K562 (cell line): ENCODE measurements around the gene EFCAB8. TPM values are rescaled to one million over a fixed set of nuclear protein-coding genes. Genes with fewer than 3 reads are reported as not detected.

ENCODE experiments used
- ATAC-seq: fragments of 200-7000 bp; cut with Tn5 transposase; 3 replicates; pipeline ENCODE4 v1.9.1; 2020; ENCODE audit warnings: moderate library complexity
- BruUV-seq: library from RNA; stranded (reverse); fragments of 400-500 nt; replicated peaks from 2 replicates; lab custom pipeline; 2021; lab: Mats Ljungman, UMichigan
- CTCF ChIA-PET: fragments of 300-600 bp; formaldehyde crosslinking; extraction: SDS; loops from one replicate; lab custom pipeline; 2021; ENCODE audit warnings: low intra/inter-chr PET ratio; lab: Yijun Ruan, JAX
- POLR2A ChIA-PET: fragments of 300-600, 350-650 bp; sonication (Branson Sonifier 250); formaldehyde crosslinking; extraction: SDS; loops from one replicate; lab custom pipeline; 2021; ENCODE audit warnings: antibody characterized with exemption, inconsistent platforms; lab: Yijun Ruan, JAX
- DNase-seq, 4 experiments: peaks; one replicate each; pipeline versions ENCODE4 v3.0.0 to v3.0.0-alpha.2; 2011 to 2018; ENCODE audit warnings: low spot score in 3 of 4, mixed read lengths in 3 of 4; ENCODE audit errors: extremely low read depth in 1 of 4
- FAIRE-seq: peaks from 2 replicates; lab custom pipeline; 2011; peaks lifted over from hg19 to GRCh38; lab: Jason Lieb, UNC
- H2AFZ ChIP-seq: 2 replicates; pipeline ENCODE4 v1.6.0; 2011; ENCODE audit warnings: low read depth, low read length, control low read depth, inconsistent platforms
- H3K27ac ChIP-seq: fragments of 200-600 bp; 3 replicates; pipeline ENCODE4 v1.8.0; 2011; ENCODE audit warnings: low read depth, mild to moderate bottlenecking, control low read depth, inconsistent platforms, low read length, moderate library complexity, mixed read lengths; ENCODE audit errors: extremely low read depth
- H3K27me3 ChIP-seq, 2 experiments: fragments of 300-600 bp in 1 of 2; 2 replicates in 1 of 2; 3 replicates in 1 of 2; pipeline versions ENCODE4 v1.6.0 to v1.8.0; 2011; ENCODE audit warnings: inconsistent platforms in 2 of 2, low read length in 2 of 2, mild to moderate bottlenecking in 1 of 2, mixed read lengths in 1 of 2, moderate library complexity in 1 of 2; ENCODE audit not compliant: control insufficient read depth in 2 of 2, insufficient read depth in 2 of 2
- H3K36me3 ChIP-seq: fragments of 300-600 bp; 3 replicates; pipeline ENCODE4 v1.8.0; 2011; ENCODE audit warnings: mild to moderate bottlenecking, low read length, inconsistent platforms; ENCODE audit not compliant: control insufficient read depth, insufficient read depth
- H3K4me1 ChIP-seq, 2 experiments: fragments of 200-600 bp in 1 of 2; replicated peaks in 1 of 2; 2 replicates in 1 of 2; 3 replicates in 1 of 2; pipeline versions ENCODE4 v1.5.1 to v1.8.0; 2011; ENCODE audit warnings: inconsistent platforms in 2 of 2, low read length in 2 of 2, mild to moderate bottlenecking in 1 of 2, mixed read lengths in 1 of 2, moderate library complexity in 1 of 2; ENCODE audit not compliant: control insufficient read depth in 2 of 2, insufficient read depth in 2 of 2
- H3K4me2 ChIP-seq: 2 replicates; pipeline ENCODE4 v1.6.1; 2011; ENCODE audit warnings: low read length, control low read depth, inconsistent platforms, mixed read lengths; ENCODE audit not compliant: insufficient read depth
- H3K4me3 ChIP-seq: fragments of 200-600 bp; sonication (generic), shearing (Covaris generic); 2 replicates; pipeline ENCODE4 v1.5.1; 2016; ENCODE audit warnings: control low read depth, inconsistent platforms
- H3K79me2 ChIP-seq: fragments of 200-600 bp; 3 replicates; pipeline ENCODE4 v1.8.0; 2011; ENCODE audit warnings: low read length, inconsistent platforms; ENCODE audit not compliant: control insufficient read depth, insufficient read depth
- H3K9ac ChIP-seq, 2 experiments: 2 replicates each; pipeline versions ENCODE4 v1.6.0 to v1.6.1; 2011; ENCODE audit warnings: low read depth in 2 of 2, low read length in 2 of 2, control low read depth in 1 of 2, inconsistent platforms in 1 of 2, mild to moderate bottlenecking in 1 of 2, mixed read lengths in 1 of 2; ENCODE audit not compliant: insufficient read depth in 1 of 2
- H3K9me1 ChIP-seq: one replicate; pipeline ENCODE4 v1.6.0; 2011; ENCODE audit warnings: inconsistent platforms, mild to moderate bottlenecking, low read length, moderate library complexity; ENCODE audit not compliant: control insufficient read depth, insufficient read depth
- H3K9me3 ChIP-seq: replicated peaks from 2 replicates; pipeline ENCODE4 v1.5.1; 2011; ENCODE audit warnings: low read depth, low read length, inconsistent platforms; ENCODE audit not compliant: control insufficient read depth, insufficient read depth
- H4K20me1 ChIP-seq: replicated peaks from 2 replicates; pipeline ENCODE4 v1.6.1; 2011; ENCODE audit warnings: low read length, inconsistent platforms, mixed read lengths; ENCODE audit not compliant: control insufficient read depth, insufficient read depth
- ADNP ChIP-seq: fragments of 200-800 bp; sonication (Bioruptor generic); IDR thresholded peaks from 2 replicates; pipeline ENCODE4 v1.6.1; 2016; ENCODE audit warnings: missing genetic modification characterization, missing compliant biosample characterization
- ARHGAP35 ChIP-seq: fragments of 450-650 bp; IDR thresholded peaks from 2 replicates; pipeline ENCODE4 v1.6.1; 2018; ENCODE audit not compliant: partially characterized antibody
- EP300 ChIP-seq: IDR thresholded peaks from 2 replicates; pipeline ENCODE4 v1.6.1; 2012; ENCODE audit warnings: low read length, improper control_type of control experiment
- KLF13 ChIP-seq: fragments of 450-650 bp; IDR thresholded peaks from 2 replicates; pipeline ENCODE4 v1.6.1; 2016; ENCODE audit warnings: missing genetic modification characterization, low read depth, mild to moderate bottlenecking, missing compliant biosample characterization, moderate library complexity, borderline replicate concordance
- RCOR1 ChIP-seq, 2 experiments: IDR thresholded peaks; 2 replicates each; pipeline ENCODE4 v1.6.1; 2012; ENCODE audit warnings: low read depth in 2 of 2, low read length in 2 of 2, borderline replicate concordance in 1 of 2, improper control_type of control experiment in 1 of 2
- SAP30 ChIP-seq: fragments of 200-600 bp; sonication (generic); IDR thresholded peaks from 2 replicates; pipeline ENCODE4 v1.6.1; 2012; ENCODE audit warnings: borderline replicate concordance, low read depth, mild to moderate bottlenecking, moderate library complexity, low read length, control low read depth, inconsistent platforms; ENCODE audit not compliant: insufficient read depth, poor library complexity, severe bottlenecking
- SMC3 ChIP-seq: conservative IDR thresholded peaks from 2 replicates; pipeline ENCODE4 v1.6.1; 2011; ENCODE audit warnings: low read depth, low read length, improper control_type of control experiment; ENCODE audit not compliant: insufficient read depth
- THAP12 ChIP-seq: fragments of 250-450 bp; sonication (Bioruptor Pico); IDR thresholded peaks from 2 replicates; pipeline ENCODE4 v1.9.0; 2021; ENCODE audit warnings: mild to moderate bottlenecking, inconsistent platforms
- ZNF3 ChIP-seq: fragments of 250-450 bp; sonication (Bioruptor Pico); IDR thresholded peaks from 2 replicates; pipeline ENCODE4 v1.5.0; 2021; ENCODE audit warnings: mild to moderate bottlenecking, moderate library complexity
- ZNF398 ChIP-seq: fragments of 250-450 bp; sonication (Bioruptor Pico); IDR thresholded peaks from 2 replicates; pipeline ENCODE4 v1.8.0; 2021; ENCODE audit warnings: moderate library complexity, mild to moderate bottlenecking, inconsistent platforms
- ZNF444 ChIP-seq: fragments of 250-450 bp; sonication (Bioruptor Pico); IDR thresholded peaks from 2 replicates; pipeline ENCODE4 v1.4.0; 2020; ENCODE audit warnings: mild to moderate bottlenecking, moderate library complexity
- ZNF639 ChIP-seq, 2 experiments: fragments of 200-800 bp in 1 of 2; sonication (Bioruptor generic) in 1 of 2; sonication (generic) in 1 of 2; formaldehyde crosslinking in 1 of 2; IDR thresholded peaks in 1 of 2; conservative IDR thresholded peaks in 1 of 2; 2 replicates each; pipeline versions ENCODE4 v1.5.0 to v1.6.1; 2016 to 2020; ENCODE audit warnings: missing compliant biosample characterization in 1 of 2, missing genetic modification characterization in 1 of 2, missing genetic modification reagents in 1 of 2
- WGBS: fragments of 100-300 bp; shearing (Covaris generic); methylation state at CpG from one replicate; pipeline ENCODE4 v1.1.6; 2016; ENCODE audit warnings: low coverage, mixed read lengths; ENCODE audit not compliant: insufficient coverage; ENCODE audit errors: missing lambda C conversion rate; 5-methylcytosine and 5-hydroxymethylcytosine counted together
- in situ Hi-C: fragments of 300-500 bp; cut with MboI; formaldehyde crosslinking; loops from 4 replicates; pipeline ENCODE4 v1.15.0; 2018; ENCODE audit warnings: inconsistent platforms, mixed read lengths
- intact Hi-C: fragments of 100-400 bp; cut with micrococcal nuclease; formaldehyde crosslinking; loops from 2 replicates; pipeline ENCODE4 v1.14.2; 2022
- polyA plus RNA-seq, 8 experiments: library from polyadenylated mRNA; depleted of rRNA in 4 of 8; stranded (reverse) in 5 of 8; unstranded in 3 of 8; fragments of >200 nt; fragmentation: Nextera tagmentation in 2 of 8; fragmentation: Illumina TruSeq in 1 of 8; extraction: Ambion mirVana in 2 of 8; extraction: Trizol in 1 of 8; gene quantifications; 2 replicates each; pipeline versions ENCODE4 v1.2.1 to v1.2.3, GENCODE V29; 2011 to 2014; ENCODE audit warnings: inconsistent platforms in 1 of 8, missing spikeins in 1 of 8
- total RNA-seq, 7 experiments: library from RNA; depleted of rRNA in 6 of 7; stranded (reverse); fragments of >200 nt in 6 of 7; fragmentation: Illumina TruSeq in 2 of 7; extraction: Trizol in 2 of 7; gene quantifications; 2 replicates each; pipeline versions ENCODE4 v1.2.1 to v1.2.3, GENCODE V29; 2011 to 2021; ENCODE audit warnings: low replicate concordance in 1 of 7

EFCAB8 gene
- total and polyA plus RNA-seq, 9 of the 15 experiments (the other 6 are each of a cell fraction or from before 2014, with no cell fraction given): 0.03 to 0.18 (median 0.11) TPM; not detected in 6

- no peak for TF ChIP-seq ARHGAP35
- no peak for TF ChIP-seq ADNP (tag)
- TF ChIP-seq ZNF3: no peak
- no peak for TF ChIP-seq ZNF444 (CRISPR knock-in tag)
- TF ChIP-seq ZNF639 (CRISPR knock-in tag; conservative IDR thresholded peaks at IDR 0.05 in 1 of 2, IDR thresholded peaks at IDR 0.05 in 1 of 2): no peak
- no peak for TF ChIP-seq RCOR1 (IDR thresholded peaks at IDR 0.05; ENCODE audit: borderline replicate concordance in 1 of 2, low read depth in 2 of 2, low read length in 2 of 2)
- peak; percentile 50; the same call in 1 of the 2 replicates for TF ChIP-seq SMC3
Observed at GRCh38 chr20:32945710-32946221, 87.0 kb downstream of the EFCAB8 start (continued).

- Histone ChIP-seq H2AFZ (no peak overlapping the region), H3K36me3 (no peaks in the 10 kb centered on the region), H3K9me3 (no peaks in the 10 kb centered on the region), H3K27me3 (peaks cover 0 to 11% of the 10 kb centered on the region in 2 experiments; a peak in 2 of 5 replicates), H3K9ac (no peak overlapping the region), H3K79me2 (no peaks in the 10 kb centered on the region), H3K4me1 (no peaks in the 10 kb centered on the region), H3K4me3 (no peak overlapping the region), H3K9me1 (no peaks in the 10 kb centered on the region), H3K27ac (no peak overlapping the region), H4K20me1 (no peaks in the 10 kb centered on the region), H3K4me2 (no peak overlapping the region)
- ATAC-seq (no peak), FAIRE-seq (no peak), DNase-seq (no peak)
- in situ Hi-C loops (loop anchor here (5.0 kb wide), 1 partner anchor 44 kb away; no protein-coding TSS in a partner anchor), intact Hi-C loops (no loop called here)
- WGBS: 0% methylated on average over 1 of the region's 1 CpG
- BruUV-seq: no TSS peak
- ChIA-PET CTCF (interaction anchor here (1.7 kb wide), 1 partner anchor 43 kb away, joined by 6 read pairs; no protein-coding TSS in a partner anchor), POLR2A (interaction anchor here (0.6 to 1.6 kb wide), 4 partner anchors 12 to 129 kb away, joined by 3 to 5 read pairs (median 4); no protein-coding TSS in a partner anchor)
- TF ChIP-seq SAP30 (no peak), THAP12 (CRISPR knock-in tag) (no peak), ZNF398 (CRISPR knock-in tag) (no peak), EP300 (no peak), KLF13 (tag) (no peak)
Observed at GRCh38 chr20:32946629-32947028, 87.9 kb downstream of the EFCAB8 start.
